ENCODE data around the gene APOA4. TPM values are rescaled to one million over a fixed set of nuclear protein-coding genes. Genes with fewer than 3 reads are reported as not detected.

The APOA4 gene
- polyA plus RNA-seq, 2 of the 4 experiments (the other 2 are of a cell fraction): not detected

DNA sequence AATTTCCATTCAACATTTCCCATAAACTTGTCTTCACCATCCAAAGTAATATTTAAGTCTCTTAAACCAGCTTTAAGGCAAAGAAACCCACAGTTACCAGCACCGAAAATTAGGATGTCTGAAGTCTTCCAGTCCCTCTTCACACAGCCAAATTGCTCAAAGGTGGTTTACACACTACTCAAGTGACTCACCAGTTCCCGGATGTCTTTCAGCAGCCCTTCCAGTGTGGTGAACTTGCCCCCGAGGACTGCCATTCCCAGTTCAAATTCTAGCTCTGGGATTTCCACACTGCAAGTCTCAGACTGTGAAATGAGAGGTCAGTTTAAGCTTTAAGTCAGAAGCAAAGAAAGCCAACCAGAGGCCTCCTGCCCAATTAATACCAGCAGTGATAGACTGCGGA lies 40.4 kb downstream of the APOA4 start:
- ATAC-seq (no peak), DNase-seq (ENCODE audit: low read depth in 1 of 2, low spot score in 1 of 2) (no peak), FAIRE-seq (no peak)
- Histone ChIP-seq H3K4me2 (no peak overlapping the region), H3K9me3 (no peaks in the 10 kb centered on the region), H3K4me3 (no peak overlapping the region), H3K4me1 (peaks cover 7% of the 10 kb centered on the region; the same call in 1 of the 3 replicates), H3K27ac (no peak overlapping the region)
- no peak for TF ChIP-seq FOXS1 (CRISPR knock-in tag; IDR thresholded peaks at IDR 0.05)
- no peak for TF ChIP-seq RAD21 (conservative IDR thresholded peaks at IDR 0.05 in 1 of 2, IDR thresholded peaks at IDR 0.05 in 1 of 2)
- no peak for TF ChIP-seq EHMT2 (IDR thresholded peaks at IDR 0.05; ENCODE audit: low read depth)
- TF ChIP-seq BHLHE40 (IDR thresholded peaks at IDR 0.05; ENCODE audit: low read depth, low read length): no peak
- TF ChIP-seq RCOR1 (IDR thresholded peaks at IDR 0.05; ENCODE audit: low read depth, low read length): no peak
- TF ChIP-seq, protein P1, sequence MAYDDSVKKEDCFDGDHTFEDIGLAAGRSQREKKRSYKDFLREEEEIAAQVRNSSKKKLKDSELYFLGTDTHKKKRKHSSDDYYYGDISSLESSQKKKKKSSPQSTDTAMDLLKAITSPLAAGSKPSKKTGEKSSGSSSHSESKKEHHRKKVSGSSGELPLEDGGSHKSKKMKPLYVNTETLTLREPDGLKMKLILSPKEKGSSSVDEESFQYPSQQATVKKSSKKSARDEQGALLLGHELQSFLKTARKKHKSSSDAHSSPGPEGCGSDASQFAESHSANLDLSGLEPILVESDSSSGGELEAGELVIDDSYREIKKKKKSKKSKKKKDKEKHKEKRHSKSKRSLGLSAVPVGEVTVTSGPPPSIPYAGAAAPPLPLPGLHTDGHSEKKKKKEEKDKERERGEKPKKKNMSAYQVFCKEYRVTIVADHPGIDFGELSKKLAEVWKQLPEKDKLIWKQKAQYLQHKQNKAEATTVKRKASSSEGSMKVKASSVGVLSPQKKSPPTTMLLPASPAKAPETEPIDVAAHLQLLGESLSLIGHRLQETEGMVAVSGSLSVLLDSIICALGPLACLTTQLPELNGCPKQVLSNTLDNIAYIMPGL (CRISPR knock-in tag; IDR thresholded peaks at IDR 0.05; ENCODE audit: borderline replicate concordance): no peak
- TF ChIP-seq ESRRA (IDR thresholded peaks at IDR 0.05; ENCODE audit: borderline replicate concordance, low read length): no peak
- no peak for TF ChIP-seq CEBPB (IDR thresholded peaks at IDR 0.05)
- TF ChIP-seq KDM1A (IDR thresholded peaks at IDR 0.05; ENCODE audit: low read depth): no peak
- TF ChIP-seq POLR2AphosphoS2 (conservative IDR thresholded peaks at IDR 0.05; ENCODE audit: low read length): no peak
- TF ChIP-seq ZFP36 (IDR thresholded peaks at IDR 0.05; ENCODE audit: borderline replicate concordance, partially characterized antibody): no peak
- TF ChIP-seq, protein P2, sequence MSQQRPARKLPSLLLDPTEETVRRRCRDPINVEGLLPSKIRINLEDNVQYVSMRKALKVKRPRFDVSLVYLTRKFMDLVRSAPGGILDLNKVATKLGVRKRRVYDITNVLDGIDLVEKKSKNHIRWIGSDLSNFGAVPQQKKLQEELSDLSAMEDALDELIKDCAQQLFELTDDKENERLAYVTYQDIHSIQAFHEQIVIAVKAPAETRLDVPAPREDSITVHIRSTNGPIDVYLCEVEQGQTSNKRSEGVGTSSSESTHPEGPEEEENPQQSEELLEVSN (IDR thresholded peaks at IDR 0.05; ENCODE audit: borderline replicate concordance, low read depth): no peak
- no peak for TF ChIP-seq RFX5 (IDR thresholded peaks at IDR 0.05)
- TF ChIP-seq ZNF302 (CRISPR knock-in tag; IDR thresholded peaks at IDR 0.05): no peak
- CTCF ChIA-PET: interaction anchor here (1.4 kb wide), 1 partner anchor 9 kb away, joined by 7 read pairs; the partner anchor contains the start of gene APOA5
- POLR2A ChIA-PET: interaction anchor here (0.6 to 1.1 kb wide), 2 partner anchors 9 to 356 kb away, joined by 3 read pairs; no protein-coding TSS in a partner anchor
- 91% methylated on average over 4 of the region's 4 CpGs for WGBS (ENCODE audit: missing lambda C conversion rate)

DNA sequence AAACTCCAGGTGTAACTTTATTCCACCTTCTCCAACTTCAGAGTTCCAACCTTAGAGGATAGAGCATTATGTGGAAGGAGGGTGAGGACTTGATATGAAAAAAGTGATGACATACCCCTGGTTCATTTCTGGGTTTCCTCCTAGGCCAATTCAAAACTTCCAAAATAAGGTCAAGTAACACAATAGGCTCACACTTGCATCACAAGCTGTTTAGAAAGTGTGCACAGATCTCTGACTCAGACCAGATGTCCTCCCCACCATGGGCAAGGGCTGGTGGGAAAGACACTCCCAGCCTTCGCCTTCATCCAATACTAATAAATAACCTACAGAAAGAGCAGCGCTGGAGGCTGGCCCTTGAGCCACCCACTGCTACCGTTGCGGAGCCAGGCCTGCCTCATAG lies 44.5 kb downstream of the APOA4 start:
- WGBS (ENCODE audit: missing lambda C conversion rate): 91% methylated on average over 4 of the region's 4 CpGs
- no peaks in the 10 kb centered on the region for H3K9me3 ChIP-seq
- no peak for FAIRE-seq
- no peak for DNase-seq (ENCODE audit: low read depth in 1 of 2, low spot score in 1 of 2)
- H3K27ac ChIP-seq: no peak overlapping the region
- H3K4me1 ChIP-seq: peaks cover 6% of the 10 kb centered on the region; the same call in 1 of the 3 replicates
- ChIA-PET CTCF (no interaction called here), POLR2A (no interaction called here)
- no peak overlapping the region for H3K4me2 ChIP-seq
- no peak for ATAC-seq
- H3K4me3 ChIP-seq: no peak overlapping the region
- TF ChIP-seq, protein P3, sequence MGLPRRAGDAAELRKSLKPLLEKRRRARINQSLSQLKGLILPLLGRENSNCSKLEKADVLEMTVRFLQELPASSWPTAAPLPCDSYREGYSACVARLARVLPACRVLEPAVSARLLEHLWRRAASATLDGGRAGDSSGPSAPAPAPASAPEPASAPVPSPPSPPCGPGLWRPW (IDR thresholded peaks at IDR 0.05): no peak
- TF ChIP-seq, protein P2 (IDR thresholded peaks at IDR 0.05; ENCODE audit: borderline replicate concordance, low read depth): no peak
- no peak for TF ChIP-seq HOXA7 (CRISPR knock-in tag; IDR thresholded peaks at IDR 0.05)
- no peak for TF ChIP-seq KDM5A (IDR thresholded peaks at IDR 0.05)

DNA sequence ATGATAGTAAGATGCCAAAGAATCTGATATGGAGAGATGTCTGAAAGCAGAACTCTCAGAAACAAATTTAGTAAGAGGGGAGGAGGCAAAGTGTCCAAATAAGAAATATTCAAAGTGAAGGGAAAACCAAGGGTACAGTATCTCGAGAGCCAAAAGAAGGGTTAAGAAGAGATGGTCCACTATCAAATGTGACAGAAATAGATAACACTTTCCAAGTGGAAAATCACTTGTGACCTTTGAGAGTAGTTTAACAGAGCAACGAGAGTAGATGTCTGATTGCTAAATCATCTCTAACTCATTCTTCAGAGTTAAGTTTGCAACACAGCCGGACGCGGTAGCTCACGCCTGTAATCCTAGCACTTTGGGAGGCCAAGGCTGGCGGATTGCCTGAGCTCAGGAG lies 46.0 kb downstream of the APOA4 start:
- ChIA-PET POLR2A (no interaction called here), CTCF (interaction anchor here (1.6 to 2.4 kb wide), 3 partner anchors 10 to 329 kb away, joined by 5 to 6 read pairs (median 5); partner anchors contain the start of genes APOA5 and ZPR1)
- no peak for DNase-seq (ENCODE audit: low read depth in 1 of 2, low spot score in 1 of 2)
- no peak overlapping the region for H3K4me2 ChIP-seq
- H3K4me1 ChIP-seq: peaks cover 6% of the 10 kb centered on the region; the same call in 1 of the 3 replicates
- H3K27ac ChIP-seq: no peak overlapping the region
- no peaks in the 10 kb centered on the region for H3K9me3 ChIP-seq
- TF ChIP-seq BHLHE40 (IDR thresholded peaks at IDR 0.05; ENCODE audit: low read depth, low read length): no peak
- WGBS (ENCODE audit: missing lambda C conversion rate): 91% methylated on average over 7 of the region's 7 CpGs
- no peak for FAIRE-seq
- H3K4me3 ChIP-seq: no peak overlapping the region
- ATAC-seq: no peak
